GM19035 (cell line): ENCODE measurements around the gene DPEP2NB.
"Not testable (repeated sequence)": the region's sequence is repeated elsewhere in the genome, so short reads cannot be mapped to it uniquely, and the experiment has no call there.

ENCODE experiments used
- ATAC-seq: cut with Tn5 transposase; IDR thresholded peaks from one replicate; pipeline ENCODE4 v1.9.1; 2021; ENCODE audit not compliant: unreplicated experiment

The DPEP2NB gene

DNA sequence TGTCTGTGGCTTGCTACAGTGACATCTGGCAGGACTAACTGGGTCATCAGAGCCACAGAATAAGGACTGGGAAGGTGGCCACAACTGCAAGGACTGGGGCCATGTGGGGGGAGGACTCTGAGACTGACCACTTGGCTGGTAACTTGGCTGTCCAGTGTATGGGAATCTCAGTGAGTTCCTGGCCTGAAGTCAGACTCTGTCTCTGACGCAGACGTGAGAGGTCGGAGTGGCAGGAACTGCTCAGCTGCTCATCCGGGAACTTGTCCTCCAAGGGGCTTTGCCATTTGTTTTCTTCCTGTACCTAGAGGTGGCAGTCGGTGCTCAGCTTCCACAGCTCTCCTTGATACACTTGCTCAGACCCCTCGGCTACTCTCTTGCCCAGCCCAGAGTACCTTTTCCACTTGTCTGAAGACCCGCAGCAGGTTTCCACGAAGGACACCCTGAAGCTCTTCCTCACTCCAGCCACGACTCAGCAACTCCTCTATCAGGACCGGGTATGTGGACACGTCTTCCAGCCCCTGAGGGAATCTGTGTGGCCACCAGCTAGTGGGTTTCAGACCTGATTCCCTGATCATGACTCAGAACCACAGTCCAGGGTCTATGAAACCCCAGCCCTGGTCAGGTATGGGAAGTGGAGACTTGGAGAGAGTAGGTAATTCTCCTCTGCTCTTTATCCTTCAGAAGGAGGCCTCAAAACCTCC lies 28.1 kb downstream of the DPEP2NB start:
- no peak for ATAC-seq

DNA sequence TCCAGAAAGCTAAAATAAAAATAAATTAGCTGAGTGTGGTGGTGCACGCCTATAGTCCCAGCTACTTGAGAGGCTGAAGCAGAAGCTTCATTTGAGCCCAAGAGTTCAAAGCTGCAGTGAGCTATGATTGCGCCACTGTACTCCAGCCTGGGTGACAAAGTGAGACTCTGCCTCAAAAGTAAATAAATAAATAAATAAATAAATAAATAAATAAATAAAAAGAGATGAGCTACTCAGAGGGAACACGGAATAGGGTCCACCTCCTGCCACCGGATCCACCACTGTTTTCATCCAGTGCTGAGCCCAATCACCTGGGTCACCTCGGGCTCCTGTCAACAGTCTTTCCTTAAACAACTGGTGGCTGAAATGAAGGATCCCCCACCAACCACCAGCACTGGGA lies 28.8 kb downstream of the DPEP2NB start:
- no peak for ATAC-seq

DNA sequence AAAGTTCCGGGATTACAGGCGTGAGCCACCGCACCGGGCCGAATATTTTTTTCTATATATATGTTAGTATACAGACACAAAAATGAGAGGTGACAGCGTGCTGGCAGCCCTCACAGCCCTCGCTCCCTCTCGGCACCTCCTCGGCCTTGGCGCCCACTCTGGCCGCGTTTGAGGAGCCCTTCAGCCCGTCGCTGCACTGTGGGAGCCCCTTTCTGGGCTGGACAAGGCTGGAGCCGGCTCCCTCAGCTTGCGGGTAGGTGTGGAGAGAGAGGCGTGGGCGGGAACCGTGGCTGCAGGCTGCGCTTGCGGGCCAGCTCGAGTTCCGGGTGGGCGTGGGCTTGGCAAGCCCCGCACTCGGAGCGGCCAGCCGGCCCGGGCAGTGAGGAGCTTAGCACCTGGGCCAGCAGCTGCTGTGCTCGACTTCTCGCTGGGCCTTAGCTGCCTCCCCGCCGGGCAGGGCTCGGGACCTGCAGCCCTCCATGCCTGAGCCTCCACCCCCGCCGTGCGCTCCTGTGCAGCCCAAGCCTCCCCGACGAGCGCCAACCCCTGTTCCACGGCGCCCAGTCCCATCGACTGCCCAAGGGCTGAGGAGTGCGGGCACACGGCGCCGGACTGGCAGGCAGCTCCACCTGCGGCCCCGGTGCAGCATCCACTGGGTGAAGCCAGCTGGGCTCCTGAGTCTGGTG lies 33.6 kb downstream of the DPEP2NB start:
- ATAC-seq: no peak

DNA sequence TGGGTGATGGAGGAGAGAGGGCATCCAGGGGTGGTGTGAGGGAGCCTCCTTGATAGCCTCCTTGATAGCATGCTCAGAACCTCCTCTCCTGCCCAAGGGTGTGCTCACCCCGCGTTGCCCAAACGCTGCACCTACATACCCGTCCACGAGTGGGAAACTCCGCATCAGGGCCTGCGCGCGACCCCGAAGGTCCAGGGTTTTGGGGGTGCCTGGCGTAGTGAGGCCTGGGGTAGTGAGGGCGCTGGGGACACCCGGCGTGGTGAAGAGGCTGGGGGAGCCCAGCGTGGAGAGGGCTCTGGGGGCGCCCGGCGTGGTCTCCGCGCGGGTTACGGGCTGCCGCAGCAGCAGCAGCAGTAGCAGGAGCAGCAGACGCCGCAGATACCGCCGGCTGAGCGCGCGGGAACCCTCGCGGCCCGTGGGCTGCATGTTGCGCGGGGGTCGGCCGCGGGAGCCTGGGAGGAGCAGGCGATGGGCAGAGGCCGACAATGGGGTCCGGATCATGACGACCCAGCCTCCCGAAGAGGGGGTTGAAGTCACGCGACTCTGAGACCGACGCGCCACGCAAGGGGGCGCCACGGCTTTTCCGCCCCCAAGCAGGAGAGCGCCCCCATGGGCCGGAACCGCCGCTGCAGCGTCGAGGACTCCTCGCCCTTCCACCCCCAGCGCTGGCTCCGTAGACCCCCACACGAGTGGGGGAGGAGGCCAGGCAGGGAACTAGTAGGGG lies 35.6 kb downstream of the DPEP2NB start, which contains the start of gene DPEP3:
Gene DPEP3 (minus strand): TSS at position 545 of the 724 bp plus-strand sequence. CDS start 119 bp downstream, at position 426.
- ATAC-seq: no peak

DNA sequence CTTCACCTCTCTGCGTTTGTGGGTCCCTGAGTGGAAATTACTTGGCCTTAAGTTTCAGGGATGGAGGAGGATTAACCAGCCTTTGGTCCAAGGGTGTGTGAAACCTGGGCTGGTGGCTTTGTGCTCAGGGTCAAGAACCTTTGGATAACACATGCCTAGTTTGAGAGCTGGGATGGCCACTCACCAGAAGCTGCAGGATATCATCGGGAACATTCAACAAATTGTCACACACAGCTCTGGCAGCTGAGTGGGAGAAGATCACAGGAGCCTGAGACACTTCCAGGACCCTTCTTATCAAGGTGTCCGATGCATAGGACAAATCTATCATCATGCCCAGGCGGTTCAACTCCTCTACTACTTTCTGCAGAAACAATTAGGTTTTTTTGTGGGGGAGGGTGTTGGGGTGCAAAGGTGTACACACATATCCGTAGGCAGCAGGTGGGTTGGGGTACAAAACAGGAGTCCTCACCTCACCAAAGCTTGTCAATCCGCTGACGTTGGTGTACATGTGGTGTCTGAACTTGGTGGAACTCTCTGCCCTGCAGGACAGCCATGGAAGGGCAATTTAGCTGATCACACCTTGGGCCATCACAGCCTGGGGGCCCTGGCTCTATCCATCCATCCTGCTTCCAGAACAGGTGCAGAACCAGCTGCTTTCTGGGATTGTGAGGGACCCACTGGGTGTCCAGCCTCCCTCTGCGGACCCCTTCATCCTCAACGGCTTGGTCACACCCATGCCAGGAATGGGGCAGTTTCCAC lies 38.1 kb downstream of the DPEP2NB start:
- ATAC-seq: no peak

DNA sequence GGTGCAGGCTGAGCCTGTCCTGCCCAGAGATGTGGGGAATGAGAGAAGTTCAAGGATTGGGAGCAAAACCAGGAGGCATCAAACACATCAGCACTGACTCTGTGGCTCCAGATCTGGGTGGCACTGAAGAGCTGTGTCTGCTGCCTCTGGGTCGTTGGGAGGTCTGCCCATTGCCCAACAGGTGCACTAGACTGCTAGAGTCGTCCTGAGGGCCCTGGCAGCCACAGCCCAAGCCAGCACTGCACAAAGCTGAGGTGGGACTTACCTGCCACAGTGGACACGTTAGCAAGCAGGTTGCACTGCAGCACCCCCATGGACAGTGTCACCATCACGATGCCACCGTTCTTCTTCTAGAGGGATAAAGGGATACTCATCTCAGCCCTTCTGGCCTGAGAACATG lies 38.7 kb downstream of the DPEP2NB start:
- ATAC-seq: no peak

DNA sequence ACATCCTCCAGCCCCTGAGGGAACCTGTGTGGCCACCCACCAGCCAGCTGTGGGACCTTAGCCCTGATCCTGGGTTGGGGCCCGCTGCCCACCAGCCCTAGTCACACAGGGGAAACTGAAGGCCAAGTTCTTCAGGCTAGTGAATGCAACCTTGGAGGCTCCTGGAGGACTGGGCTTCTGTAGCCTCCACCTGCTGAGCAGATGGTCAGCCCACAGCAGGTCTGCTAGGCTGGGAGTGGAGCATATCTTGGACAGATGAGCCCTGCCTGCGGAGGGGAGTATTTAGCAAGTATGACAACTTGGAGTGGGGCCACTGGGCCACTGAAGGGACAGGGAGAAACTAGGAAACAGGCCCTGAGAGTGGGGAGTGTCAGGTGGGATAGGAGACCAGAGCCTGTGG lies 39.5 kb downstream of the DPEP2NB start:
- no peak for ATAC-seq

DNA sequence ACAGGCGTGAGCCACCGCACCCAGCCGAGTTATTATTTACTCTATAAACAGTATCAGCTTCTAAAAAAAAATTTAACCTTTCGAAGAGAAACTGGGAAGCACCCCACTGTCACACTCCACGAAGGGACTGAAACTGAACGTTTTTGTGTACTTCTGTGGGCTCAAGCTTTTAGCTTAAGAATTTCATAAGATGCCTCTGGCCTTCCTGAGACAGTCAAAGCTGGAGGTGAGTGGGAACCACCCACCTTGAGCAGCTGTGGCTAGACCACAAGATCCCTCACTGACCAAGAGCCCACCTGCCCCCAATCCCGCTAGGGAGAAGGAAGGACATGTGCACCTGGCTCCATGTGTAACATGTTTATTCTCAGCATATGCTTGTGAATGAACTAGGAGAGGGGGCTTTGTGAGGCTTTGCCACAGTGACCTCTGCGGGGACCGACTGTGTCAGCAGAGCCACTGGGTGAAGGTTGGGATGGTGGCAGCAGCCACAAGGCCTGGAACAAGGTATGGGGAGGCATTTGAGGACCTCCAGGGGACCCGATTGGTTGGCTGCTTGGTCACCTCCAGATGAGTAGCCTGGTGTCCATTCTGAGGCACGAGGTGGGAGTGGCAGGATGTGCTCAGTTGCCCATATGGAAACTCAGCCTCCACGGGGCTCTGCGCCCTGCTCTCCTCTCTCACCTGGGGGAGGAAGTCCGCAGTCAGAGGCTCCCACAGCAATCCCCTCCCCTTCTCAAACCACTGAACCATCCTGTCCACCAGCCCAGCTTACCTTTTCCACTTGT lies 40.2 kb downstream of the DPEP2NB start:
- ATAC-seq: no peak

DNA sequence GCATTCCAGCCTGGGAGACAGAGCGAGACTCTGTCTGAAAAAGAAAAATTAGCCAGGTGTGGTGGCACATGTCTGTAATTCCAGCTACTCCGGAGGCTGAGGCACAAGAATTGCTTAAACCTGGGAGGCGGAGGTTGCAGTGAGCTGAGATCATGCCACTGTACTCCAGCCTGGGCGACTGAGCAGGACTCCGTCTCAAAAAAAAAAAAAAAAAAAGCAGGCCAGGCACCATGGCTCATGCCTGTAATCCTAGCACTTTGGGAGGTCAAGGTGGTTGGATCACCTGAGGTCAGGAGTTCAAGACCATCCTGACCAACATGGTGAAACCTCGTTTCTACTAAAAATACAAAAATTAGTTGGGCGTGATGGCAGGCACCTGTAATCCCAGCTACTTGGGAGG lies 43.4 kb downstream of the DPEP2NB start:
- not testable (repeated sequence) for ATAC-seq

DNA sequence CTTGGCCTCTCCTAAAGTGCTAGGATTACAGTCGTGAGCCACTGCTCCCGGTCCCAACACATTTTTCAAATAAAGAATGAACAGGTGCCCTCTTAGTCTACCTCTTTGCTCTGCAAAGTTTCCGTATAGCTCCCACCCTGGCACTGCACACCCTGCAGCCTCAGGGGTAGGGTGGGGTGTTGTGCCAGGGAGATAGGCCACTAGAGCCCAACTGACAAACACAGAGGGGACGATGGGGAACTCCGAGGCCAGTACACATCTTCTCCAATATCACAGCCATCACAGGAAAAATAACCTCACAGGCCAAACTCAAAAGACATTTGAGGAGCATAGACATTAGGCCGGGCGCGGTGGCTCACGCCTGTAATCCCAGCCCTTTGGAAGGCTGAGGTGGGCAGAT lies 44.6 kb downstream of the DPEP2NB start:
- no peak for ATAC-seq

DNA sequence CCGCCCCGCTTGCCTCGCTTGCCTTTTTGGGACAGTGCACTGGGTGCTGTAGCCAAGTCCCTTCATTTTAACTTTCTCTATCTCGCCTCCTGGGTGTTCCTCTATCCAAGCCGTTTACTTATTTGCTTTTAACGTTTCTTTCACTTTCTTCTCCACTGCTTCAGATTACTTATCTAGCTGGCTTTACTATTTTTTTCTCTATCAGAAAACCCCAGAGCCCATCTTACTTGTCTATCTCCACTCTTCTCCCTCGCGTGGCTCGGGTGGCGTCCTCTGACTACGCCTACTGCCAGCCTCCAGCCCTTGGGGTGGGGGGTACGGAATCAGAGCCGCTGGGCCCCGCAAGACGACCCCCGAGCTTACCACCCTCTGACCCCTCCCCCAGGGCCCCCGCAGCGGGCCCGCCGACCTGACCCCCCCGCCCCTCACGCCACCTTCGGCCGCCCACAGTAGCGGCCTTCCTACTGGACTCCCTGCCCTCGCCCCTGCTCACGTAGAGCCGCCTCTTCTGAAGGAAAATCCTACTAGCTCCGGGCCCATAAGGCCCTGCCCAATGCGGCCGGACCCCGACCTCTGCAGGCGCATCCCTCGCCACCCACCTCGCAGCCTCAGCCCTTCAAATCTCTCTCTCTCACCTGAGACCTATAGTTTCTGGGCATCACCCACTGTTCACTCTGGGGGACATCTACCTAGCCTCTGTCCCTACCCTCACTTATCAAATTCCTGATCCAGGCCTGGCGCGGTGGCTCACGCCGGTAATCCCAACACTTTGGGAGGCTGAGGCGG lies 46.3 kb downstream of the DPEP2NB start:
- ATAC-seq: peak; percentile 20

DNA sequence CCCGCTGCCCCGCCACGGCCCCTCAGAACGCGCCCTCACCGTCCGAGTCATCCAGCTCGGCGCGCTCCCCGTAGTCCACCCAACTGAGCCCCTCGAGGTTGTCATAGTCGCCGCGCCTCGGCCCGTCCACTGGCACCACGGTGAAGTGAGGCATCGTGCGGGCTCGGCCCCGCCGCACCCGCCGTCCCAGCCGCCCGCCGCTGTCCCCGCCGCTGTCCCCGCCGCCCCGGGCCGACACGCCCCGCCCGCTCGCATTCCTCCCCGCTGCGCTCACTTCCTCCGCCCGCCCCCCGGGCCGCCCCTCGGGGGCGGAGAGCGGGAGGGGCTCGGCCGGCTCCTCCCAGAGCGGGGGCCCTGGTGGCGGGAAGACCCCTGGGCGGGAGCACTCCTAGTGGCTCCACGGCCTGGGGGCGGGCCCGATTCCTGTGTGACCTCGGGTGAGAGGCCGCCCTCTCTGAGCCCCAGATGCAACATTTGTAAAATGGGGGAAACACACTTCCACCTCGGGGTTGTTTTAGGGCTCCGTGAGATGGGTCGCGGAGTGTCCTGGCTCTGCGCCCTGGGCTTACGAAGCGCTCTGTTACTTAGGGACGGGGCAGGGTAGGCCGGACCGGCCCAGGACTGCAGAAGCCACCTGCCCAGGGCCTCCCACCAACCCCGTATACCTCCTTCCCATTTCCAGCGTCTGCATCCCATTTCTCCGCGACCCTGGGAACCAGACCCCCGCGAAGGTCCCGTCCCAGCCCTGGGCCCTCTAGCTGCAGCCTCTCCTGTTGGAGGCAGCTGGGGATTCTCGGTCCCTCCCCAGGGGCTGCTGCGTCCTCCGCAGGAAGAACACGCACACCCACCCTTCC lies 47.1 kb downstream of the DPEP2NB start, which contains the start of gene SLC12A4:
Gene SLC12A4 (minus strand): TSS at position 238 of the 854 bp plus-strand sequence. CDS start 84 bp downstream, at position 154.
- peak; percentile 77 for ATAC-seq

DNA sequence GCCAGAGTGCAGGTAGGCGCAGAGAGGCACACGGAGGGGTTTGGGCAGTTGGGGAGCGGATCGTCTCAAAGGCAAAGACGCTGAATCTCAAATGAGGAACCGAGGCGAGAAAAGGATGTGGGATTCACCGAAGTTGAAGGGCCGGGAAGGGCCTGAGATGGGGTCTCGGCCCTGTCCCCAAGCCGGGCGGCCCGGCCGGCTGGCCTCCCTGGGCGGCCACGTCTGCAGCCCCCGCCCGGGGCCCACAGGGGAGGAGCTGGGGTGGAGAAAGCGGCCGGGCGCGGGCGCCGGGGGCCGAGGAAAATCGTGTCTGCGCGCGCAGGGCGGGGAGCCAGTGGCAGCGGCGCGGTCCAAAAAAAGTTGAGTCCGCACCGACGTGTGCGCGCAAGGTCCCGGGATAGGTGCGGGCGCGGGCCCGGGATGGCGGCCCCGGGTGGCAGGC lies 47.7 kb downstream of the DPEP2NB start:
- peak; percentile 28 for ATAC-seq

DNA sequence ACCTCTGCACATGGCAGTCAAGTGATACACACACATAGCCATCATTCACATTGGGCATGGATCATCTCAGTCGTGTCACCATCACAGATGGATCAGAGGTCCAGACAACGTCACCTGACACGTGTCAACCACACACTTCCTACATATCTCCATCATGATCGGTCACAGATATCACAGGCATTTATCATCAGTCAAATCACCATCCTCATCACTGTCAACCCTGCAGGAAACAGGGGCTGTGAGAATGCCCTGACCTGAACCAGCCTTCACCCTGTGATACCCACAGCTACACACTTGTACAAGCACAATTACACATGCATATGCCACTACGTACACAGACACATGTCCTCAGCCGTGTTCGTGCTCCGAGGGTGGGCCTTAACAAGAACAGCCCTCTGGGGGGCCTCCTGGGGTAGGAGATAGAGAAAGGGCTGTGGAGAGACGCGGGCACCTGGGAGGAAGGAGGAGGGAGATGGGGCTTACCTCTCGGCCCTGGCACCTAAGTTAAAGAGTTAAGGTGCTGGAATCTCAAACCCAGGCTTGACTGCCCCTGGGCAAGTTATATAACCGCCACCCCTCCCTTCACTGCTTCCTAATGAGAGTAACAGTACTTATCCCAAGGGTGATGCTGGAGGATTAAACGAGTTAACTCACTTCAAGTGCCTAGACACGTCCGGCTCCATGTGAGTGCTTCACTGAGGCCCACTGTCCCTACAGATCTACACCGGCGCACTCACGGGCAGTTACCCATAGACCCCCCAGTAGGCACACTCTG lies 48.3 kb downstream of the DPEP2NB start:
- no peak for ATAC-seq

DNA sequence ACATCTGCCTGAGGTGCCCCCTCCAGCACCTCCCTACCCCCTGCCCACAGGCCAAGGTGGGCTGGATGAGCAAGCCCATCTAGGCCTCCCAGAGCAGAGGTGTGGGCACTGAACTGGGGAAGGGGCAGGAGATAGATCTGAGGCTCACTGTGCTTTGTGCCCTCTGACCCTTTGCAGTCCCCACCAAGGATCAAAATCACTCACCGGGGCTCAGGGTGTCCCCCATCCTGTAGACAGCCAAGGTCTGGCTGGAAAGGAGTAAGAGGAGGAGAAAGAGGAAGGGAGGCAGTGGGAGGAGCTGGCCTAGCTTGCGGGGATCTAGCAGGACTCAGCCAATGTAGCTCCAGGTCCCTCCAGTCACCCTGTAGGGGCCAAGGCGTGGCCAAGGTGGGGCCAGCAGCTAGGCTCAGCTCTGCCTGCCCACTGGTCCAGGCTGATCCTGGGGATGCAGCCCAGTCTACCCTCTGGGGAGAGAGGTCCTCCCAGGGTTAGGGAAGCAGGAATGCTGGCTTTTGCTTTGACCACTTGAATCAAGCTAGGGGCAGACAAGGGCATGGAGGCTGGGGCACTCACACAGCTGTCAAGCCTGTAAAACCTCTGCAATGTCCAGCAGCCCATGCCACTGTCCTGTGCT lies 49.0 kb downstream of the DPEP2NB start:
- ATAC-seq: no peak

DNA sequence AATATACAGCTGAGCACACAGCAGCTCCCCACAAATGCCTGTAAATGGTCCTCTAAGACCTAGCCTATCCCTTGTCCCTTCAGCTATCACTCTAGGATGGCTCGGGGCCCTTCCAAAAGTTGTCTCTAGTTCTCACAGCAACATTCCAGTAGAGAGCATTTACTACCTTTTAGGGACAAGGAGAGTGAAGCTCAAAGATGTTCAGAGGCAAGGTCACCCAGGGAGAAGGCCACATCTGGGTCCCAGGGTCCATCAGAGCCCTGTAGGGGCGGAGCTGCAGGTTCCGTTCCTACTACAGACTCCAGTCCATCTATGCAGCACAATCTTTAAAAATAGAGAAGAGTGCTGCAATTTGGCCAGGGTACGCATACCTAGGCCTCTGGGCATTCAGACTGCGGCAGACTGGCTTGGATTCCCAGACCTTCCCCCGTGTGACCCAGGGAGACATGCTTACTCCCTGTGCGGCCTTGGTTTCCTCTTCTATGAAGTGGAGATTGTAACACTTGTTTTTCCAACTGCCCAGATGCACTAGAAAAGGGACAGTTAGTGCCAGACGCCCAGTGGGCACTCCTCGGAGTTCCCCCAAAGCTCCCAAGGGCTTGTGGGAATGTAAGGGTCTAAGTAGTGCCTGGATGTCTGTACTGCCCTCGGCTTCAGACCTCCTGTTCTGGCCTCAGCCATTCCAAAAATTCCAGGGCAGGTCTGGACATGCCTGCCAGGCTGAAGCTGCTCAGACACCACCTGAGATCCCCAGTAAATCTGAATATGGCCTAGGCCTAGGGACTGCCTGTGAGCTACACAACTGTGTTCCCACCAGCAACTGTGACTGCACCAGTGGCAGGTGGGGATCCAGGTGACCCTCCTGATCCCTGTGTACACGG lies 49.8 kb downstream of the DPEP2NB start:
- ATAC-seq: no peak
